ENCODE data around the gene TNPO1. TPM values are rescaled to one million over a fixed set of nuclear protein-coding genes. Genes with fewer than 3 reads are reported as not detected.

TNPO1 gene
- total RNA-seq, result 100 to 1,000 TPM in 3 of 4 donors, 10 to 100 TPM in 1; 81.2 to 131 (median 116) TPM

DNA sequence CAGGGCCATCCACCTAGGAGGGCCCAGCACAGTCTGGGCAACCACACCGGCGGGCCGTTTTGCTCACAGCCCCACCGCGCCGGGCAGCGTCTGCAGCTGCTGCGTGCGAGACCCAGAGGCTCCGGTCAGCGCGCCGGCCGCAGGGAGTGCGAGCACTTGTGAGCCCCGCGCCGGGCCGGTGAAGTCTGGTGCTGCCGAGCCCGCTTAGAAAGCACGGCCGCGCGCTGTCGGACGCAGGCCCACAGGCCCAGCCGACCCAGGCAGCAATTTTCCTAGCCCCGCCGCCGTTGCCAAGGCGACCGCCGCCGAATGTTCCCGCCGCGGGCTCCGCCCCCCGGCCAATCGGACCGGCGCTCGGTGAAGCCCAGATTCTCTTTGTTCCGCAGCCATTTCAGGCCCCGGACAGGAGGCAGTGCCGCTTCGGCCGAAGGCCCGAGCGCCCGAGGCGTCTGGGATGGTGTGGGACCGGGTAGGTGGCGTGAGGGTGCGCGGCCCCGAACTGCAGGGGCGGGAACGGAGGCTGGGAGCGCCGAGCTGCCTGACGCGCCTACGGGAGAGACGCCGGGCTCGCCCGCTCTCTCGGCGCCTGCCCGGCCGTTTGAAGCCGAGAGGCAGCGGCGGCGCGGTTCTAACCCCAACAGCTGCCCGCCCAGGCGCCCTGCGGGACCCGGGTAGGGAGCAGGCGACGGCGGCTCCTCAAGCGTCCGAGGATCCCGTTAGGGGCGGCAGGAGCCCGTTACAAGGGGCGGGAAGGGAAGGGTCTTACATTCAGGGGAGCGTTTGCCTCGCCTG is at the start of gene TNPO1:
Gene TNPO1 (plus strand): TSS at position 378 of the 792 bp plus-strand sequence. CDS start 77 bp downstream, at position 455.
- Histone ChIP-seq H3K9me3 (no peaks in the 10 kb centered on the region), H3K27ac (peak within 1 kb of the TSS; percentile 84 to 98 (median 94)), H3K4me1 (peaks cover 4 to 36% (median 8%) of the 10 kb centered on the region in 3 donors), H3K4me3 (peak within 1 kb of the TSS; percentile 48 to 80), H3K27me3 (no peaks in the 10 kb centered on the region), H3K36me3 (no peaks in the 10 kb centered on the region)
- TF ChIP-seq EP300 (IDR thresholded peaks at IDR 0.05), result no peak
- TF ChIP-seq, protein P1, sequence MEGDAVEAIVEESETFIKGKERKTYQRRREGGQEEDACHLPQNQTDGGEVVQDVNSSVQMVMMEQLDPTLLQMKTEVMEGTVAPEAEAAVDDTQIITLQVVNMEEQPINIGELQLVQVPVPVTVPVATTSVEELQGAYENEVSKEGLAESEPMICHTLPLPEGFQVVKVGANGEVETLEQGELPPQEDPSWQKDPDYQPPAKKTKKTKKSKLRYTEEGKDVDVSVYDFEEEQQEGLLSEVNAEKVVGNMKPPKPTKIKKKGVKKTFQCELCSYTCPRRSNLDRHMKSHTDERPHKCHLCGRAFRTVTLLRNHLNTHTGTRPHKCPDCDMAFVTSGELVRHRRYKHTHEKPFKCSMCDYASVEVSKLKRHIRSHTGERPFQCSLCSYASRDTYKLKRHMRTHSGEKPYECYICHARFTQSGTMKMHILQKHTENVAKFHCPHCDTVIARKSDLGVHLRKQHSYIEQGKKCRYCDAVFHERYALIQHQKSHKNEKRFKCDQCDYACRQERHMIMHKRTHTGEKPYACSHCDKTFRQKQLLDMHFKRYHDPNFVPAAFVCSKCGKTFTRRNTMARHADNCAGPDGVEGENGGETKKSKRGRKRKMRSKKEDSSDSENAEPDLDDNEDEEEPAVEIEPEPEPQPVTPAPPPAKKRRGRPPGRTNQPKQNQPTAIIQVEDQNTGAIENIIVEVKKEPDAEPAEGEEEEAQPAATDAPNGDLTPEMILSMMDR (IDR thresholded peaks at IDR 0.05), result no peak
- peak; percentile 90 for TF ChIP-seq POLR2AphosphoS5 (IDR thresholded peaks at IDR 0.05)
- TF ChIP-seq POLR2A (IDR thresholded peaks at IDR 0.05), result peak; percentile 92 to 95
- no CpG with 5 or more reads among the region's 93 CpGs for WGBS, 2 donors (ENCODE audit: low coverage in 1 of 2)
- ATAC-seq, result peak; percentile 97

DNA sequence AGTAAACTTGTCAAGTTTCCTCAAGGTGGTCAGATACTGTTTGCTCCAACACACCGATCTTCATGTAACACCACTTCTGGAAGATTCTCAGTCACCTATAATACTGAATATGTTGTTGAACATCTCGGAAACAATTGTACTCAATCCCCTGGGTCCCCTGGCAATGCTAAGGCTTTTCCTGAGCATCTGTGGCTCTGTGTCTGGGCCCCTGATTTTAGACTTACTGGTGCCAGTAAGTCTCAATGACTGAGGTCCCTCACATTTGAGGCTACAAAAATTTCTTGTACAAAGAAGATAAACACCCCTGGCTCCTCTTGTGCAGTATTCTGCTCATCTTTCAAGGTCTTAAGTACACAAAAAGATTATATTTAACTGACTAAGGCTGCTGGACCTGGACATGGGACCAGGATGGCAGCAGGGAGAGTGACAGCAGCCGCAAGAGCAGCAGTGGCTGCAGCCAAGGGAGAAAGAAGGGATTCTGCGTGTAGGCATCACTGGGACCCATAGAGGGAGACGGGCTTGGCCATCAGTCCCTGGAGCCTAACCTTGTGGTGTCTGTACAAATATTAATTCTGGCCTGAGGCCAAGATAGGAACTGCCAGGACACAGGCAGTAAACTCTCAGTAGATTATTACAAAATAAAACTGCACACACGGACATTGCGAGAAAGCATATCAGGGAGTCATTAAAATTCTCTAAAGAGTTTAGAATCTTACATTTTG is 49.0 kb upstream of the TNPO1 start:
- no peak overlapping the region for H3K4me3 ChIP-seq
- no peaks in the 10 kb centered on the region for H3K27me3 ChIP-seq
- 60 to 74% methylated on average over 6 of the region's 7 CpGs for WGBS, 2 donors (ENCODE audit: low coverage in 1 of 2)
- ATAC-seq, result no peak
- H3K36me3 ChIP-seq, result no peaks in the 10 kb centered on the region
- H3K9me3 ChIP-seq, result peaks cover 0 to 5% (median 0%) of the 10 kb centered on the region in 3 donors
- TF ChIP-seq EP300 (IDR thresholded peaks at IDR 0.05), result no peak
- TF ChIP-seq, protein P1 (IDR thresholded peaks at IDR 0.05), result no peak
- no peak for TF ChIP-seq POLR2AphosphoS5 (IDR thresholded peaks at IDR 0.05)
- no peak for TF ChIP-seq POLR2A (IDR thresholded peaks at IDR 0.05)
- H3K27ac ChIP-seq, result no peak overlapping the region
- no peaks in the 10 kb centered on the region for H3K4me1 ChIP-seq

DNA sequence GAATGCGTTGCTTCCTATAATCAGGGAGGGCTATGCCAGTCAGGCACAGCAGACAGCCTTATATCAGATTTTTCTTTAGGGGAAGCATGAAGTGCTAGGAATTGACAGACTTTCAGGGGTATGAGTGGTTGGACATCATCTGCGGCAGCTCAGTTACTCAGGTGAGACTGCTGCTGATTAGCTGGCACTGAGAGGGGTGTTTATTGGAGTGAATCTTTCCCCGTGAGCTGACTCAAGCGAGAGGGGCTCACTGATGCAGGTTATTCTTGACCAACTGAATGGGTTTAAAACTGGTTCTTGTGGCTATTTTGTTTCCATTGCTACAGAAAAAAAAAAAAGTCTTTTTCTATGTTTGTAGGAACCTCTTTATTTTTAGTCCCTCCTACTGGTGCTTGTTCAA is 46.2 kb upstream of the TNPO1 start:
- H3K27me3 ChIP-seq, result no peaks in the 10 kb centered on the region
- H3K4me1 ChIP-seq, result no peaks in the 10 kb centered on the region
- H3K36me3 ChIP-seq, result no peaks in the 10 kb centered on the region
- peaks cover 0 to 5% (median 0%) of the 10 kb centered on the region in 3 donors for H3K9me3 ChIP-seq
- TF ChIP-seq POLR2AphosphoS5 (IDR thresholded peaks at IDR 0.05) (no peak), POLR2A (IDR thresholded peaks at IDR 0.05) (no peak), EP300 (IDR thresholded peaks at IDR 0.05) (no peak)
- TF ChIP-seq, protein P1 (IDR thresholded peaks at IDR 0.05), result no peak
- H3K27ac ChIP-seq, result no peak overlapping the region
- no peak overlapping the region for H3K4me3 ChIP-seq
- no peak for ATAC-seq
- whole genome bisulfite sequencing, 2 donors (ENCODE audit: low coverage in 1 of 2), result 96% methylated on average over 4 of the region's 4 CpGs

DNA sequence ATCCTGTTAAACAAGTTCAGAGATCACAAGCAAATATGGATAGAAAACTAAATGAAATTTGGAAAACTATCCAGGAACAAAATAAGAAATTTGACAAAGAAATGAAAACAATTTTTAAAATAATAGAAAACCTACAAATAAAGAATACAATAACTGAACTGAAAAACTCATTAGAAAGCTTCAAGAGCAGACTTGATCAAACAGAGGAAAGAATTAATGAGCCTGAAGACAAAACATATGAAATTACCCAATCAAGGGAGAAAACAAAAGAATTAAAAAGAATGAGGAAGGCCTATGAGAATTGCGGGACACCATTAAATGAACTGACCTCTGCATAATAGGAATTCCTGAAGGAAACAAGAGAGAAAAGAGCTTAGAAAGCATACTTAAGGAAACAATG is 39.8 kb upstream of the TNPO1 start:
- Histone ChIP-seq H3K36me3 (no peaks in the 10 kb centered on the region), H3K4me3 (no peak overlapping the region), H3K4me1 (no peaks in the 10 kb centered on the region), H3K27ac (no peak overlapping the region), H3K27me3 (no peaks in the 10 kb centered on the region), H3K9me3 (peaks cover 0 to 38% (median 0%) of the 10 kb centered on the region in 3 donors)
- WGBS, 2 donors (ENCODE audit: low coverage in 1 of 2), result 85 to 100% methylated on average over 1 of the region's 1 CpG
- TF ChIP-seq POLR2AphosphoS5 (IDR thresholded peaks at IDR 0.05), result no peak
- TF ChIP-seq, protein P1 (IDR thresholded peaks at IDR 0.05), result no peak
- no peak for TF ChIP-seq POLR2A (IDR thresholded peaks at IDR 0.05)
- TF ChIP-seq EP300 (IDR thresholded peaks at IDR 0.05), result no peak
- no peak for ATAC-seq
